Natural killer cell (primary cell): ENCODE measurements around the gene PEDS1. TPM values are rescaled to one million over a fixed set of nuclear protein-coding genes. Genes with fewer than 3 reads are reported as not detected.

Experiments
- ATAC-seq, 3 donors: fragments of 150-1000 bp in 2 of 3; fragments of 200-7000 bp in 1 of 3; cut with Tn5 transposase; 1 replicate in 1 of 3; 2 replicates in 2 of 3; pipeline ENCODE4 v1.10.0; 2021; ENCODE audit warnings: mild to moderate bottlenecking in 2 of 3, moderate library complexity in 2 of 3
- DNase-seq, 2 donors: peaks; one replicate each; pipeline versions ENCODE4 v3.0.0 to v3.0.0-alpha.2; 2013 to 2021; ENCODE audit warnings: mixed read lengths in 1 of 2
- H3K27ac ChIP-seq: one replicate; pipeline ENCODE4 v1.5.1; 2013; ENCODE audit warnings: mild to moderate bottlenecking, low read length
- H3K27me3 ChIP-seq: one replicate; pipeline ENCODE4 v1.6.1; 2013; ENCODE audit warnings: low read length; ENCODE audit not compliant: control insufficient read depth, insufficient read depth
- H3K36me3 ChIP-seq: one replicate; pipeline ENCODE4 v1.6.1; 2013; ENCODE audit warnings: low read length; ENCODE audit not compliant: control insufficient read depth, insufficient read depth
- H3K4me1 ChIP-seq: one replicate; pipeline ENCODE4 v1.6.1; 2013; ENCODE audit warnings: low read length; ENCODE audit not compliant: control insufficient read depth, insufficient read depth
- H3K4me3 ChIP-seq: one replicate; pipeline ENCODE4 v1.5.1; 2013; ENCODE audit warnings: low read length
- H3K9me3 ChIP-seq: one replicate; pipeline ENCODE4 v1.6.1; 2013; ENCODE audit warnings: low read length; ENCODE audit not compliant: control insufficient read depth, insufficient read depth
- H3K27ac Mint-ChIP-seq, 2 donors: one replicate each; pipeline ENCODE4 v1.8.0; 2022; ENCODE audit warnings: mild to moderate bottlenecking in 2 of 2, mixed read lengths in 2 of 2, moderate library complexity in 1 of 2
- H3K27me3 Mint-ChIP-seq, 2 donors: one replicate each; pipeline ENCODE4 v1.8.0; 2022; ENCODE audit warnings: low read depth in 2 of 2, mixed read lengths in 2 of 2
- H3K36me3 Mint-ChIP-seq: one replicate; pipeline ENCODE4 v1.8.0; 2022; ENCODE audit warnings: mixed read lengths
- H3K4me1 Mint-ChIP-seq, 2 donors: one replicate each; pipeline ENCODE4 v1.8.0; 2022; ENCODE audit warnings: mixed read lengths in 2 of 2
- H3K4me3 Mint-ChIP-seq: one replicate; pipeline ENCODE4 v1.8.0; 2022; ENCODE audit warnings: mild to moderate bottlenecking, moderate library complexity, mixed read lengths
- H3K9me3 Mint-ChIP-seq, 2 donors: one replicate each; pipeline ENCODE4 v1.8.0; 2022; ENCODE audit warnings: mixed read lengths in 2 of 2
- WGBS: methylation state at CpG from one replicate; pipeline ENCODE4 v1.1.7; 2013; ENCODE audit warnings: missing lambda C conversion rate; ENCODE audit not compliant: insufficient coverage; 5-methylcytosine and 5-hydroxymethylcytosine counted together
- intact Hi-C: fragments of 100-400 bp; cut with micrococcal nuclease; formaldehyde crosslinking; loops from one replicate; pipeline ENCODE4 v1.14.2; 2022
- total RNA-seq, 4 donors: library from RNA; stranded (reverse); fragments of 120-200 nt in 1 of 4; gene quantifications; one replicate each; pipeline versions ENCODE4 v1.2.3 to v1.2.4, GENCODE V29; 2013 to 2022
- TF ChIP-seq, protein P1 (sequence below): fragments of 200-600 bp; IDR thresholded peaks from one replicate; pipeline ENCODE4 v1.8.0; 2022; ENCODE audit warnings: antibody characterized with exemption

The PEDS1 gene
- total RNA-seq, 3 donors from 2014 or later (not counting 1 experiment from before 2014, with no cell fraction given): 27.4 to 32.8 (median 31.5) TPM

DNA sequence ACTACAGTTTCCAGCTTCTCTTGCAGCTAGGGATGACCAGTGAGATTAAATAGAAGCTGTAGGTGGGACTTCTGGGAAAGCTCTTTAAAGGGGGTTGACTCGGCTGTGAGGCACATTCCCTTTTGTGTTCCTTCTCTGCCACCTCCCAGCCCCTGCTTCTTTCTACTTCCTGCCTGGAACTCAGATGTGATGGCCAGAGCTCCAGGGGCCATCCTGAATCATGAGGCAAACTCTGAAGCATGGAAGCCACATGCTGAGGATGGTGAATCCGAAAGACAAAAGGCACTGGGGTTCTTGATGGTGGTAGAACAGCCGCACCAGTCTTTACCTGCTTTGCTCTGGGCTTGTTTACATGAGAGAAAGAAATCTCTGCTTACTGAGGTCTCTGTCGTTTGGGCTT lies 46.2 kb upstream of the PEDS1 start:
- peaks cover 5 to 7% of the 10 kb centered on the region in 2 donors for H3K4me1 Mint-ChIP-seq
- 87% methylated on average over 4 of the region's 4 CpGs for WGBS
- DNase-seq (no peak), ATAC-seq (no peak)
- no peak overlapping the region for H3K4me3 Mint-ChIP-seq
- TF ChIP-seq, protein P1, sequence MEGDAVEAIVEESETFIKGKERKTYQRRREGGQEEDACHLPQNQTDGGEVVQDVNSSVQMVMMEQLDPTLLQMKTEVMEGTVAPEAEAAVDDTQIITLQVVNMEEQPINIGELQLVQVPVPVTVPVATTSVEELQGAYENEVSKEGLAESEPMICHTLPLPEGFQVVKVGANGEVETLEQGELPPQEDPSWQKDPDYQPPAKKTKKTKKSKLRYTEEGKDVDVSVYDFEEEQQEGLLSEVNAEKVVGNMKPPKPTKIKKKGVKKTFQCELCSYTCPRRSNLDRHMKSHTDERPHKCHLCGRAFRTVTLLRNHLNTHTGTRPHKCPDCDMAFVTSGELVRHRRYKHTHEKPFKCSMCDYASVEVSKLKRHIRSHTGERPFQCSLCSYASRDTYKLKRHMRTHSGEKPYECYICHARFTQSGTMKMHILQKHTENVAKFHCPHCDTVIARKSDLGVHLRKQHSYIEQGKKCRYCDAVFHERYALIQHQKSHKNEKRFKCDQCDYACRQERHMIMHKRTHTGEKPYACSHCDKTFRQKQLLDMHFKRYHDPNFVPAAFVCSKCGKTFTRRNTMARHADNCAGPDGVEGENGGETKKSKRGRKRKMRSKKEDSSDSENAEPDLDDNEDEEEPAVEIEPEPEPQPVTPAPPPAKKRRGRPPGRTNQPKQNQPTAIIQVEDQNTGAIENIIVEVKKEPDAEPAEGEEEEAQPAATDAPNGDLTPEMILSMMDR: no peak
- H3K36me3 ChIP-seq: no peaks in the 10 kb centered on the region
- H3K27me3 ChIP-seq: no peaks in the 10 kb centered on the region
- intact Hi-C loops: no loop called here
- H3K4me3 ChIP-seq: no peak overlapping the region
- H3K4me1 ChIP-seq: no peaks in the 10 kb centered on the region
- H3K9me3 Mint-ChIP-seq: peaks cover 0 to 2% of the 10 kb centered on the region in 2 donors
- H3K27me3 Mint-ChIP-seq: peaks cover 0 to 9% of the 10 kb centered on the region in 2 donors
- H3K27ac ChIP-seq: no peak overlapping the region
- peaks cover 4% of the 10 kb centered on the region for H3K9me3 ChIP-seq
- no peak overlapping the region for H3K27ac Mint-ChIP-seq
- peaks cover 5% of the 10 kb centered on the region for H3K36me3 Mint-ChIP-seq

DNA sequence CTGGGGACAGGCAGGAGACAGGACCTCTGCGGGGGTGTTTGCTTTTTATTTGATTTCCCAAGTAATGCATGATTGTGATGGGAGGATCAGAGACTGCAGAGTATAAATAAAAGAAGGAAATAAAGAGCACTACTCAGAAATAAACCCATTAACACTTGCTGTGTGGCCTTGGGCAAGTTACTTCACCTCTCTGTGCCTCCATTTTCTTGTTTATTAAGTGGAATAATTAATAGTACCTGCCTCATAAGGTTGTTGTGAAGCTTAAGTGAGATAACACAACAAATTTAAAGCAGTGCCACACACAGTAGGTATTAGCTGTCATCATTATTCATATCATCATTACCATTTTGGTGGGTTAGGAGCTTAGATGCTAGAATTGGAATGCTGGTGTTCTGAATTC lies 45.2 kb upstream of the PEDS1 start:
- H3K4me3 Mint-ChIP-seq: no peak overlapping the region
- peaks cover 4% of the 10 kb centered on the region for H3K9me3 ChIP-seq
- intact Hi-C loops: no loop called here
- no peak overlapping the region for H3K4me3 ChIP-seq
- no peaks in the 10 kb centered on the region for H3K27me3 ChIP-seq
- H3K27me3 Mint-ChIP-seq: peaks cover 0 to 3% of the 10 kb centered on the region in 2 donors
- no peaks in the 10 kb centered on the region for H3K9me3 Mint-ChIP-seq
- ATAC-seq: no peak
- TF ChIP-seq, protein P1: no peak
- 100% methylated on average over 1 of the region's 1 CpG for WGBS
- no peak overlapping the region for H3K27ac Mint-ChIP-seq
- H3K4me1 Mint-ChIP-seq: peaks cover 10% of the 10 kb centered on the region in 2 donors
- H3K36me3 Mint-ChIP-seq: no peaks in the 10 kb centered on the region
- peaks cover 5% of the 10 kb centered on the region for H3K4me1 ChIP-seq
- peaks cover 4% of the 10 kb centered on the region for H3K36me3 ChIP-seq
- H3K27ac ChIP-seq: no peak overlapping the region
- DNase-seq: no peak

DNA sequence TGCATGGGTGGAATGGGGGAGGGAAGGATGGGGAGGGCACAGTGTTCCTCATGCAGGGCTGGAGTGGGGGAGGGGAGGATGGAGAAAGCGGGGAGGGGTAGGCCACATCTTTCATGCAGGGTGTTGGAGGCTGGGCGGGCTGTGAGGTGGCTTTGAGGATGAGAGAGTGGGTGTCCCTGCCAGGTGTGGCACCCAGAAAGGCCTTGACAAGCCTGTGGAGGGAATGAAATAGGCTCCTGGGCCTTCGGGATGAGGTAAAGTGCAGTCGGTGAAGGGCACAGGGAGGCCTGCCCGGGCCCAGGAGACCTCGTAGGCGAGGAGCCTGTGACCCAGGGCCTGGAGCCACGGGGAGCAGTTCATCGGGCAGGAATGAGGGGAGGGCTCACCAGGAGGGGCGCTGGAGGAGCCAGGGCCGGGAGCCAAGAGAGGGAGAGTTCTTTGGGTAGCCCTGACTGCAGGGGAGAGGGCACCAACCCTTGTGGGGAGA lies 44.7 kb upstream of the PEDS1 start:
- TF ChIP-seq, protein P1: no peak
- Mint-ChIP-seq H3K27ac (no peak overlapping the region), H3K4me3 (no peak overlapping the region), H3K27me3 (no peaks in the 10 kb centered on the region), H3K9me3 (no peaks in the 10 kb centered on the region), H3K36me3 (no peaks in the 10 kb centered on the region), H3K4me1 (peaks cover 15% of the 10 kb centered on the region in 2 donors)
- no peak overlapping the region for H3K4me3 ChIP-seq
- no peaks in the 10 kb centered on the region for H3K27me3 ChIP-seq
- no peak overlapping the region for H3K27ac ChIP-seq
- 92% methylated on average over 11 of the region's 11 CpGs for WGBS
- DNase-seq (no peak), ATAC-seq (no peak)
- peaks cover 4% of the 10 kb centered on the region for H3K9me3 ChIP-seq
- intact Hi-C loops: no loop called here
- H3K4me1 ChIP-seq: peaks cover 10% of the 10 kb centered on the region
- peaks cover 4% of the 10 kb centered on the region for H3K36me3 ChIP-seq
